ENCODE results near the gene REG3G. TPM values are rescaled to one million over a fixed set of nuclear protein-coding genes. Genes with fewer than 3 reads are reported as not detected.

REG3G gene
- total RNA-seq (ENCODE audit: insufficient read depth, low replicate concordance) = 1.7 TPM

DNA sequence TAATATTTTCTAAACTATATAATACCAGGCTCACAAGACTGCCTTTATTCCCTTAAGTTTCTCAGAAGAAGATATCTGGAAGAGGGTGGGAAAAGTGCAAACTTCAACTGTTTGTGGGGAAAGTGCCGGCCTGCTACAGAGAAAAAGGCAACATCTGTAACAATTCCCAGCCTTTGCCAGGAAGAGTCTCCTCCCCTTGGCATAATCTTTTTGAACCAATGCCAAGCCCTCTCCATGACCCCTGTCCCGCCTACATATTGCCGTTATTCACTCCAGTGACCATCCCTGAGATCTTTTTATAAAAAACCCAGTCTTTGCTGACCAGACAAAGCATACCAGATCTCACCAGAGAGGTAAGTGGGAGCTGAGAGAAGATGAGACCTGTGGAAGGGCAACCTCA, at the start of gene REG3G:
TSS of gene REG3G (plus strand) at position 282 of the 400 bp plus-strand sequence. CDS start 392 bp downstream, outside the sequence.
- peak; percentile 22 for DNase-seq (ENCODE audit: low spot score)

DNA sequence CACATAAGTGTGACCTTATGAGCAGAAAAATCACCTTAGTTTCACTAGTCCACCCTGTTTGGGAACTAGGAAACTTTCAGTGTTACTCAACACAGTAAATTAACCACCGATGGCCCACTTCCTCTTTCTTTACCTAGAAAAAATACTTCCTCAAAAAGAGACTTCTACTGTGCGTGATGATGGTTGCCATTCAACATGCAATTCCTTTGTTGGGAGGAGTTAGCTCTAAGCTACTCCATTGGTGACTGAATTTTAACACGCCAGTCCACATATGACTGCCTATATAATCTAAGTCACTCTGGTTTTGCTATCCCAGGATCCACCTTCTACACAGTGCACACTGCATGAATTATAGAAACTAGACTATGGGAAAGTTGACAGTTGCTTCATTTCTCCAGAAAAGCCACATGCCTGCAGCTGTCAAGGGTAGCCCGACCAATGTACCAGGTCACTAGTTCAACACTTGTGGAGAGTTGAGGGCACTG, 47.8 kb upstream of the REG3G start:
- no peak for DNase-seq (ENCODE audit: low spot score)

DNA sequence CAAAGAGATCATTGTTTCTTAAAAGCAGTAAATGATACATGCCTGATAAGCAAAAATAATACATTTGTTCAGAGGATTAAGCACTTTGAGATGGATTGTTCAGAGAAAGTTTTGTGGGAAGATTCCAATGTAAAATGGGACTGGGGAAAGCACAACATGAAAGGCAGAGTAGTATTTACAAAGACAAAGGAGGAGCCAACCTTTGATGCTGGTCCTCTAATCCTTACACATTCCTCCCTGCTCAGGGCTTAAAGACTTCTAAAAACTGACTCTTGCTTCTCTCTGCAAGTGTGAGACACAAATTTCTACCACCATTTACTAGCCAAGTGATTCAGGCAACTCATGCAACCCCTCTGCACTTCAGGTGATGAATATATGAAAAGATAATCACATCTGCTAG, 47.2 kb upstream of the REG3G start:
- DNase-seq (ENCODE audit: low spot score) = no peak

DNA sequence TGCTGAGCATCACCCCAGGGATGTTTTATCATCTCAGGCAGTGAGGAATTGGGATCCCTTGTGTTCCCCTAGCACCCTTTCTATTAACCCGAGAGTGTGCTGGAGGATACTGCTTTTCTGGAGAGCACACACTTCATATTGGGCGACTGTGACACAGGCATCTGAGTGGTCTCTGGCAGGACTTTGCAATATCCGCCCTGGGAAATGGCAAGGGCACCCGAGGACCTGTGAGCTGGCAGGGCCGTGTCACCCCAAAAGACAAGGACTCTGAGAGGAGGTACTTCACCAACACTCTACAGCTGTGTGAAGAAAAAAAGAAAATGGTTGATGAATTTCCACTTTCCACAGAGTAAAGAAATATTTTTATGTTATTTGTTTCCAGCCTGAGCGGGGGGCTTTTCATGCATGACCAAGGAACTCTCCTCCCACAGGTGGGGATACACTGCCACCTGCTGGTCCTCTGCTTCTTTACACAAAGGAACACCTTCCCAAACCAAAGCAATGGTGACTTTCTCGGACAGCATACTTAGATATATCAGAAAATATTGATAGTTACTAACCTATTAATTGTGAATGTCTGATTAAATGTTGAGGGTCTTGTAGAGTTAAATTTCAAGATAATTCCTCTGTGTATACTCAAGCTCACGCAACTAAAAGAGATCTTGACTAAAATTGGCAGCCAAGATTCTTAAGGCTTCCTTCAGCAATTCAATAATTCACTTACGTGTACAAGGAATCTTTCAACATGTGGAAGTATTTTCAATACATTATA, 45.9 kb upstream of the REG3G start:
- DNase-seq (ENCODE audit: low spot score) = peak; percentile 66

DNA sequence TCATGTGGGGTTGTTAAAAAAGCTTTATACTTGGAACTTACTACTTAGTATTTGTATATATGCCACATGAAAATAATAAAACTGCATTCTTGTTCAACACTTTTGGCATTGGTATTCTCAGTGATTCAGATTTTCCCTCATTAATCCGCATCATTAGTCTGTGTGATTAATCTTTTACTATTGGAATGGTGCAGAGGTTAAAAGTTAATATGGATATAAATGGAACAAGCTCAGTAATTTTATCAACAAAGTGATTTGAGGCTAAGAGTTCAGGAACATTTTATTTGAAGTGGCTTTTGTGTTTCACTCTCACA, 45.4 kb upstream of the REG3G start:
- no peak for DNase-seq (ENCODE audit: low spot score)

DNA sequence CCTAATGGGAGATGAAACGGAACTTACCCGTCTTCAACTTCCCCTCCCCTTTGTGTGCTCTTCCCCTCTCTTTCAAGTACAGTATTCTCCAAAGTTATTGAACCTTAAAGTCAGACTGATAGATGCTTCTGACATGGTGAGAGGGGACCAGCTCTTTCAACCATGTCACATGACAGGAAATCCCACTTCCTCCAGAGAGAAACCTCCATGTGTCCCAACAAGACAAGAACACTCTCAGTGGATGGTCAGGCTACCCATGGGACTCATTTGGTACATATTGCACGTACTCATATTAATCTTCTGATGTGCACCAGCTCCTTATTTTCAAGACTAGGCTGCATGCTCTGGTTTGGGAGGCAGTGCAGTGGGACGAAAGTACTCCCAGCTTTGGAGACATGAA, 44.6 kb upstream of the REG3G start:
- no peak for DNase-seq (ENCODE audit: low spot score)

DNA sequence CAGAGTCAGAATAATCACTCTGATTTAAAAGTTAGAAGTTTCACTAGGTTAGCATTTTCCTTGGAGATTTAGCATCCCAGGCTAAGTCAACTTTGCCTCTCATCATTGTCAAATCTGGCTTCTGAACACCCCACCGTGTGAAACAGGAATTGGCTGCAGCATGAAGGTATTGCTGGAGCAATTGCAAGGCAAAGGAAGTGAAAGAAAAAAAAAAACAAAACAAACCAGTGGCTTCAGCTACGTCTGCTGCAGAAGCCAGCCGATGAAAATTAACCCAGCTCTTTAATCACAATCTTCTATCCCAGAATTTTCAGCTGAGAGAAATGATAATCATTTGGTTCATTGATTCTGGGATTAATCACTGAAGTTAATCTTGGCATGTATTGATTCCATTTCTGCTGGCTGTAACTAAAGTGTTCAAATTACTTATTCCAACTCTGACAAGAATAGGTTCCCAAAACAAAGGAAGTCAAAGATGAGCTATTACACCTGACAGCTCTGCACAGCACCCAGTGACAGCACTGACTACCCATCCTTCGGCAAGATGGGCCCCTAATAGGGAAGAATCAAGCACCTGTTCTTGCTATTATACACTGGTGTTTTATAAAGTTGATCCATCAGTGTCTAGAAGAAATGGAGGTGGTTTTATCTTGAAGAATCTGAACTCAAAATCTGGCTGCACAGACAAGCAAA, 42.7 kb upstream of the REG3G start:
- DNase-seq (ENCODE audit: low spot score) = no peak

DNA sequence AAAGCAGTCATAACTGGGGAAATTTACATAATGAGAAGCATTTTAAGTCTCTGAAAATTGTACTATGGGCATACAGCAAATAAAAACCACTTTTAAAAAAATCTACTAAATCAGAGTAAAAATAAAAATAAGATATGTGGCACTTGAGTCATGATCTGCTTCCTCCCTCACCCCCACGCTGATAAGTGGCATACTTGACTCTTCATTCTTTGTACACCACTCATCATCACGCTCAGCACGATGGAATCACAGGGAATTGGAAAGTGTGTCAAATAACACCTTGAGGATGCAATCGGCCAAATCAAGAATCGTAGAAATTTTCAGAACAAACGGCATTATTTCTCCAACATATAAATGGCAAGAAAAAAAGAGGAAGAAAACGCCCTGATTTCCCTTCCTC, 41.1 kb upstream of the REG3G start:
- DNase-seq (ENCODE audit: low spot score) = no peak

DNA sequence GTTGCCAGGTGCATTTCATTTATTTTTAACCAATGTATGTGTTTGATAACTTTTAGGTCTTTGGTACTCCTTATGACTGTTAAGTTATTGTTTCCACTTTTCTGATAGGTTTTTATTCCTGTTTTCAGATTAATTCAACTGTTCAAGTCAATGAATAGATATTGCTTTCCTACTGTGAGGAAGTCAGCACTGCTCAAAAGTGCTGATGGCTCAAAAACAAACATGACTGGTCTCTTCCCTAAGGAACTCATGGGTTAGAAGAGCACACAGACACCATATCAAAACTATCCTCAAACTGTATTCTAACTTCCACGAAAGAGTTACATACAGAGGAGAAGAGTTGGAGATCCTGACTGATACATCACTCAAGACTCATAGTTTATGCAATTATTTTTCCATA, 39.9 kb upstream of the REG3G start:
- DNase-seq (ENCODE audit: low spot score) = no peak

DNA sequence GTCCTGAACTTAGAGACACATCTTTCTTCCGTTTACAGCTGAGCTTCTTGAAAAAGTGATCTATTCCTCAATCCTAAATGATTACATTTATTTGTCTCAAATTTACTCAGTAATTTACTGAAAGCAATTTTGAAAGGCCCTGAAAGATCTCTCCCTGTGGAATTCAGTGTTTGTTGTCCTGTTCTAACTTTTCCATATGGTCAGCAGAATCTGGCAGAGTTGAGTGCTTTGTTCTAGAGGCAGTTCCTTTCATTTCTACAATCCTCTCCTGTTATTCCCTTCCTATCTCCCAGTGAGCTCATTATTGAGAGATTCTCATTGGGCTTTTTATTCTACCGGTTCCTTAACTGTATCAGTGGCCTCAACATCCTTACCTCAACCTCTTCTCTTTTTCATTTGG, 36.5 kb upstream of the REG3G start:
- DNase-seq (ENCODE audit: low spot score) = no peak

DNA sequence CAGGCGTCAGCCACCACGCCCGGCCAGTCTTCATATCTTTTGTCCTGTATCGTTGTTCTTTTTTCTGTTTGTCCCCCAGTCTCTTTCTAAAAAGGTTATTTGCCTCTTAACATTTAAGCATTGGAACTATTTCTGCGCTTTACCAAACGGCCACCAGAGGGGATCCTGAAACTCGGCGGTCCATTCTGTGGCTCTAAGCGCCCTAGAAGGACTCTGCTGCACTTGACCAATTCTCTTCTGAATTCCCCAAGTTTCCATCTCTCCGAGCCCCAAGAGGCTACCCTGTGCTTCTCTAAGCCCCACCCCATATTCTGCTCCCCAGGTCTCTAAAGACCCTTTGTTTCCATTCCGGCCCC, 33.1 kb upstream of the REG3G start:
- DNase-seq (ENCODE audit: low spot score) = peak; percentile 30

DNA sequence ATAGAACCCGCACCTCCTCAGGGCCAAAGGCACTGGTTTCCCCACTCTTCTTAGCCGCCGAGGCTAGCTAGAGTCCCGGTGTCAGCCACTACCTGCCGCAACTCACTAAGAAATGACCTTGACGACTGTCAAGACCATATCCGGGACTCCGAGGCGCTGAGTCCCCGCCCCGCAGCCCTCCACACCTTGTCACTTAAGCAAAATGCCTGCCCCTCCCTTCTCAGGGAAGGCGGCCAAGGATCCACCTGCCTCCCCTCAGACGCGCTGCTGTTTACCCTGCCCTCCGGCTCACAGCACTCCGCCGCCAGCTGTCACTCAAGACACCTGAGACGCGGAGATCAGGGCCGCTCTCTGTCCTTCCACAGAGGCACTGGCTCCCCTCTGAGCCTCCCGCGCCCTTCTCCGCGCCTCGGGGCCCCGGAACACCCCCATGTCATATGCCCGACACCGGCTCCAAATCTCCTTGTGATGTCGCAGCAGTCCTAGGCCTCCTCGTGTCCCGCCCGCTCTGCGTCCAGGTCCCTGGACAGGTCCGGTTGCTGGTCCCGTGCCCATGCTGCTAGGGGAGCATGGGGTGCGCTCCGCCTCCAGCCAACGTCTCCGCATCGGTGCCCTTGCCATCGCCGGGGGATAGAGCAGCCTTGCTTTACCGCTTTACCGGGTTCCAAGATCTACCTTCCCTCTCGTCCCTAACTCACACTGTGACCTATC, 32.5 kb upstream of the REG3G start:
- no peak for DNase-seq (ENCODE audit: low spot score)

DNA sequence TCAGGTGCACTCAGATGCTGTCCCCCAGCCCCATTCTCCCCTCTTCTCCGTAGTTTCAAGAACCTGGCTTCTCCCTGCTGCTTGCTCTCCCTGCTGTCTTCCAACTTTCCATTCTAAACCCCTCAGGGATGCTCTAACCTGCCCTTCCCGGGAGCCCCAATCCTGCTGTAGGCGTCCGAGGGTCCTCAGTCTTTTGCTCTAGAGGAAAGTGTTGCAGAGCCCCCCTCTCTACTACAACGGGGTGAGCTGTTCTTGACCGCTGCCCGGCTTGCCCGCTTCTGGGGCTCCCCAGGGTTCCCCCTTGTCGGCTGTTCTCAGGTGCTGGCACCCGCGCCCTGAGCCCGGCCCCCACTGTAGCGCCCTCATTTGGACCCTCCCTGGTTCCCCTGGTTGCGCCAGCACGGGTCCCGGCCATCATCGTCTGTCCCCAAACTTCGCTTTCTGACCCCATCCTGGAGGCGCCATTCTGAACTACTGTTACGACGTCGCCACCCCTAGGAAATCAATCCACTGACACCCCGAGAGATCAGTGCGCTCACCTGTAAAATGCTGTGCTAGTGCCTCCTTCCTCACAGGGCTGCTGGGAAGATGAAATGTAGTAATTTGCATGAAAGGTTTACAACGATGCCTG, 31.9 kb upstream of the REG3G start:
- no peak for DNase-seq (ENCODE audit: low spot score)

DNA sequence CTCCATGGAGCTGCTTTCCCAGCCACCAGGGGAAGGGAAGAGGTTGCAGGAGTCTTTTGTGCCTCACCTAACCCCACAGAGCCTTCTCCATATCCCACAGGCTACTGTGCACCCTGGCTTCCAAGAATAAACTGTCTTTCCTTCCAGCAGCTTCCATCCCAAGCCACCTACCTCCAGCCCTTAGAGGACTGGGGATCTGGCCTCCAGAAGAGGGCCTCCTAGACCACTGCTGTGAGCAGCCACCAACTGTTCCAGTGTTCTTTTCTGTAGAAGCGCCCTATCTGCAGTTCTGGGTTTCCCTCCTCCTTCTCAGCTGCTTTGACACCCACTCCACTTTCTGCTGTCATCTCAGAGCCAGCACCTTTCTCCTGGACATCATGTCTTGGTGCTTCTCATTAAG, 30.7 kb upstream of the REG3G start:
- no peak for DNase-seq (ENCODE audit: low spot score)

DNA sequence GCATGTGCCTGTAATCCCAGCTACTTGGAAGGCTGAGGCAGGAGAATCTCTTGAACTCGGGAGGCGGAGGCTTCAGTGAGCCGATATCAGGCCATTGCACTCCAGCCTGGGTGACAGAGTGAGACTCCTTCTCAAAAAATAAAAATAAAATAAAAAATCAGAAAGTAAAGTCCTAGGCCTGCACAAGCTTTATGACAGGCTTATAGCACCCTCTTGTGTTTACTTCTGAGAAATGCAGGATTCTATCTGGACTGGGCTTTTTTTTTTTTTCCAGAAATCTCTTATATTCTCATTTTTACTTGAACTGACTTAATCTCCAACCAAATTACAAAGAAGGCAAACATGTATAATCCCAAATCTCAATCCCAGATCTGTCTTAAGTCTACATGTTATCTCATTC, 26.1 kb upstream of the REG3G start:
- peak; percentile 29 for DNase-seq (ENCODE audit: low spot score)

DNA sequence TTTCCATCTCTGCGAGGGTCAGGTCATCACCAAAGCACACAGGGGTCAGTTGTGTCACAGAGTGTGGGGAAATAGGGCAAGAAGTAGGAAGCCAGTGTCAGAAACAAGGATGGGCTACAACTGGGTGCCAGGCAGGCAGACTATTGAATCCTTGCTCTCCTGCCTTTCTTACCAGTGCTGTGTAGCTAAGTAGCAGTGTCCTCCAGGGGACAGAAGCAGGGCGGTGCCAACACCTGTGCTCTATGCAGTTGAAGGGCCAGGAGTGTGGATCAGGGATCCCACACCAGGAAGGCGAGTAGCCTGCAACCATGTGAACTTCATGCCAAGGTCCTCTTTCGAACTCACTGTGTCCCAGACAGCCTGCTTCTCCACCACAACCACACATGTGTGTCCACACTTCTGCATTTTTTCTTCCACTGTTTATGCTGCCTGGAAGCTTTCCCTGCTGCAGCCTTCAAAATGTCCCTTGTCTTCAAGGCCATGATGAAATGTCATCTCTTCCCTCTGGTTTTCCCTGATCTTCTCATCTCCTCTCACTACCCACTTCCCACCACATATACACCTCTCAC, 25.4 kb upstream of the REG3G start:
- no peak for DNase-seq (ENCODE audit: low spot score)

DNA sequence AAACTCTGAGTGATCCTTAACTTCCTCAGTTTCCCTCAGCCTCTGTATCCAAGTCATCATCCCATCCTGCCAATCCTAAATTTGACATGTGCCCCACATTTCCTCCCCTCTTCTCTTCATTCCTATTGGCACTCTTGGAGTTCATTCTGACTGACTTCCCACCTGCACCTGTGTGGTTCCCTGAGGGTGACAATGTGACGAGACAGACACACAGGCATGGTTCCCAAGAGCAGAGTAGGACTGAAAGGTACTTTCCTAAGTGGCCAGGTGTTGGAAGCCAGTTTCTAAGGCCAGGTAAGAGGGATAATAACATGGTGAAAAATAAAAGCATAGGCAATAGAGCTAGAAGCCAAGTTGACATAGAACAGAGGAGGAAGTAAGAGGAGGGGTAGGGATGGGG, 24.2 kb upstream of the REG3G start:
- no peak for DNase-seq (ENCODE audit: low spot score)

DNA sequence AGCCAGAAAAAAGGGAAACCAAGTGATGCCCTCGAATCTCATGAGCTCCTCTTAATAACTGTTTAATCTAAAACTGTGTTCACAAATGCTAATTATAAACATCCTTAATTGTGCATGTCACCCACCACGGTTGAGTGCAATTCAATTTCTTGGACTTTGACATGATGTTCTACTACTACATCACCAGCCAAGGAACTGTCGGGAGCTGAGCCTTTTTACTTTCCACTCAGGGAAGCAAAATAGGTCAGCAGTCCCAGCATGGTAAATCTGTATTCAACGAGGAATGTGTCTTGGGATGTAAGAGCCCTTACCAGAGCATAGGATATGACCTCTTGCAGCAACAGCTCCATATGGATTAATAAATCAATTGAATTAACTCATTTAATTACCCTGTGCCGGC, 20.8 kb upstream of the REG3G start:
- no peak for DNase-seq (ENCODE audit: low spot score)

DNA sequence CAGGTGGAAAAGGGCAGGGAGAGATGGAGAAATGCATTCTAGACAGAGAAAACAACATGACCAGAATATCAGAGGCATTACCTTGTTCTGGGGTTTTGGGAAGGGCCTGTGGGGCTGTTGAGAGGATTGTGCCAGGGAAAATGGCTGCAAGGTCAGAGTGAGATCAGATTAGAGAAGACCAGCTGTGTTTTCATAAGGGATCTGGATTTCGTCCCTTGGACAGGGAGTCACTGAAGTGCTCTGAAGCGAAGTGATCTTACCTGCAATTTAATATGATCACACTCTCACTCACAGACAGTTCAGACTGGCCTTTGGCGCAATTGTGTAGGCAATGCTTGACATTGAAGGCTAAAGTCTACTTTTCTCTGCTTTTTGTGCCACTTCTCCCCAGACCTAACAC, 20.3 kb upstream of the REG3G start:
- no peak for DNase-seq (ENCODE audit: low spot score)

DNA sequence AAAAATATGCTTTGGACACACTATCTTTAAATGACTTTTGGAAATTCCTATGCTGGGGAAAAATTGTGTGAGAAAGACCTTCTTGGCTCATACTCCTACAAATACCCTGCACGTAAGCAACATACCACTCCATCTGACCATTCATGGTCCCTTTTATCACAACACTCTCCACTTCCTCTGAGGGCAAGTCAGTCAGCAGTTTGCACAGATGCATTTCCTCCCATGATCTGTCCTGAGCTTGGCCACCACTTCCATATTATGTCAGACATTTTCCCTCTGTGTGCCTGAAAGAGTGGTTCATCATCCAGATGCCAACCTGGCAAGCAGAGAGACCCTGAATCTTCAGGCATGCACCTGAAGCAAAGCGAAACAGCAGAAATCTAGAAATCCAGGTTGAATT, 16.1 kb upstream of the REG3G start:
- no peak for DNase-seq (ENCODE audit: low spot score)

DNA sequence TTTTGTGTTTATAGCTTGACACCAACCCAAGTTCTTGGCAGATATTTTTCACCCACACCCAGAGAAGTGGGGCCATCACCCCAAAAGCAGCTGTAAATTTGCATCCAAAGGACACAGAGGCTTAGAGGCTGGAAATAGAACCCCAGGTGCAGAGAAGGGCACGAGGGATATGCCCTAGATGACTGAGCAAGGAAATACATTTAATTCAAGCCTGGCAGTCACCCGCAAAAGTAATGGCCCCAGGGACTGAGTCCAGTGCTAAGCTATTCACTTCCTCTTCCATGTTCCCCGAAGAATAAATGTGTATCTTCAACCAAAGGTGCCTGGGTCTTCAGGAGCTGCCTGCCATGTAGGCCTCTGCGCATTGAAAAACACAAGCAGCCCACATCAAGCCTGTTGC, 14.0 kb upstream of the REG3G start:
- DNase-seq (ENCODE audit: low spot score) = no peak

DNA sequence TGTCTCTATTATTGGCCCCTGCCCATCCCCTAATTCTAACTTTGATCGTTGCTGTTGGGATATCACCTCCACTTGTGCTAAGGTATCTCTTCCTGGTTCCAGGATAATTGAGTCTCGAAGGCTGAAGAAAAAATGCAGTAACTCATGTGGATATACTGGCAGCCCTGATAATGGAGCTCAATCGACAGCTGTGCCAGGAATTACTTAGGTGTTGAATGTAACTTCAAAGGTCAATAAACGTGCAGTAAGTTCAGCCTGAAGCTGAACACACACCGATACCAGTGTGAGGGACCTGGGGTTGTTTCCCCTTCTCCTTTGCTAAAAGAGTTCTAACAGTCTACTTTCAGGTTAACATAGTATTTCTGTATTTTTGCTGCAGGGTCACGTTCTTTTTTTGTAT, 11.9 kb upstream of the REG3G start:
- no peak for DNase-seq (ENCODE audit: low spot score)

Data from umbilical cord (tissue), 2 donors.